Rectal smooth muscle tissue (tissue), 1 donor: ENCODE results near the gene COMMD1.
A peak's percentile ranks its signal among the peaks of the same experiment; 100 is the strongest.
"Not testable (repeated sequence)": the region's sequence is repeated elsewhere in the genome, so short reads cannot be mapped to it uniquely, and the experiment has no call there.

Experiments used
- H3K27ac ChIP-seq: one replicate; pipeline ENCODE4 v1.7.0; 2013; ENCODE audit warnings: low read depth, low read length, inconsistent platforms
- H3K27me3 ChIP-seq: one replicate; pipeline ENCODE4 v1.7.0; 2013; ENCODE audit warnings: low read length; ENCODE audit not compliant: control insufficient read depth, insufficient read depth
- H3K36me3 ChIP-seq: one replicate; pipeline ENCODE4 v1.7.0; 2013; ENCODE audit warnings: low read length; ENCODE audit not compliant: control insufficient read depth, insufficient read depth
- H3K4me1 ChIP-seq: one replicate; pipeline ENCODE4 v1.7.0; 2013; ENCODE audit warnings: low read length; ENCODE audit not compliant: control insufficient read depth, insufficient read depth
- H3K4me3 ChIP-seq: one replicate; pipeline ENCODE4 v1.7.0; 2013; ENCODE audit warnings: low read length
- H3K9ac ChIP-seq: one replicate; pipeline ENCODE4 v1.7.0; 2013; ENCODE audit warnings: low read length

Gene COMMD1

DNA sequence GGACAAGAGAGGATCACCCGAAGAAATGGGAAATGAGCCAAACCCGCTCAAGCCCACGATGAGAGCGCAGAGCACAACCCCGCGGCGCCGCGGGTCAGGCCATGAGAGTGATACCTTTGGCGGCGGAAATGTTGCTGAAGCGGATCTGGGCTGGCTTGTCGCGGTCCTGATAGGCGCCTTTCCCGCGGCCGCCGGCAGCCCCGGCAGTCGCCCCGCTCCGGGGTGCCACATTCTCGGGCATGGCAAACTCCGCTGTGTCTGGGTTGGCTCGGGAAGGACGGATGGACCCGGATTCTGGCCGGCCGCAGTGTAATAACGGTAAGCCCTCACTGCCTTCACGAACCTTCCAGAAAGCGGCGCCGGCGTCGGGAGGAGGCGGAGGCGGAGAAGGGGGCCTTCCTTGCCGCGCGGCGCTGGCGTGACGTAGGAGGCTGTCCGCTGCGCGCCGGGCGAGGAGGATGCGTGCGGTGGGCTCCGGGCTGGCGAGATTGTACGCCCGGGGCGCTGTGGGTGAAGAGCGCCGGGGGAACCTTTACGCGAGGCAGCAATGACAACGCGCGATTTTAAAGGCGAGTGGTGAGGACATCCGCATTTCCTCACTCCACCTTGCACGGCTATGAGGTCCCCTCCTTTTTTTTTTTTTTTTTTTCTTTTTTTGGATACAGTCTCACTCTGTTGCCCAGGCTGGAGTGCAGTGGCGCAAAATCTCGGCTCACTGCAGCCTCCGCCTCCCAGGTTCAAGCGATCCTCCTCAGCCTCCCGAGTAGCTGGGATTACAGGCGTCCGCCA, 17.0 kb upstream of the COMMD1 start, which contains the start of gene CCT4:
CCT4 (minus strand) TSS at position 390 of the 789 bp plus-strand sequence; CDS start at position 241, 149 bp downstream.
- H3K27ac ChIP-seq, result peak within 1 kb of the TSS; percentile 99
- peaks cover 5% of the 10 kb centered on the region for H3K4me1 ChIP-seq
- H3K27me3 ChIP-seq, result no peaks in the 10 kb centered on the region
- peak within 1 kb of the TSS; percentile 92 for H3K9ac ChIP-seq
- peak within 1 kb of the TSS; percentile 97 for H3K4me3 ChIP-seq
- no peaks in the 10 kb centered on the region for H3K36me3 ChIP-seq

DNA sequence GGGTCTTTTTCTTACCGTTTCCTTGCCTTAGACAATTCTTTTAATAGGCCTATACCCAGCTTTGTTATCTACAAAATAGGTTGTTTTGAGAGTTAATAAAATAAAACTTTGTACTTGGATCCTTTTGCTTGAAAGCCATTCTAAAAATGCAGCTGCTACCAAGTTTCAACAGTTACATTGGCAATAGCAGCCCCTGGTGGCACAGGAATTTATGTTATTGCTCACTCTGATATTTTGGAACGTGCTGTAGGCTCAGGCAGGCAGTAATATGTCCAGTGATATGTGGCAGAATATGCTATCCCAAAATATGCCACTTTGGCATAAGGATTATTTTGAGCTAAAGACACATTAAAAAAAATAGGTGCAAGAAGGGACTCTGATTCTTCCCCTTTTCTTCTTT, 6.7 kb upstream of the COMMD1 start:
- H3K9ac ChIP-seq, result no peak overlapping the region
- H3K27ac ChIP-seq, result no peak overlapping the region
- H3K36me3 ChIP-seq, result no peaks in the 10 kb centered on the region
- no peak overlapping the region for H3K4me3 ChIP-seq
- no peaks in the 10 kb centered on the region for H3K27me3 ChIP-seq
- H3K4me1 ChIP-seq, result no peaks in the 10 kb centered on the region

- Histone ChIP-seq H3K4me3 (no peak overlapping the region), H3K36me3 (no peaks in the 10 kb centered on the region), H3K9ac (no peak overlapping the region), H3K27me3 (no peaks in the 10 kb centered on the region), H3K4me1 (no peaks in the 10 kb centered on the region), H3K27ac (no peak overlapping the region)
Measured at GRCh38 chr2:61900281-61900680, 5.2 kb upstream of the COMMD1 start.

- Histone ChIP-seq H3K27me3 (no peaks in the 10 kb centered on the region), H3K4me3 (peak overlapping the region; percentile 98), H3K36me3 (no peaks in the 10 kb centered on the region), H3K4me1 (no peaks in the 10 kb centered on the region), H3K9ac (peak overlapping the region; percentile 91), H3K27ac (no peak overlapping the region)
Measured at GRCh38 chr2:61906186-61906470, 654 bp downstream of the COMMD1 start.

- Histone ChIP-seq H3K36me3 (no peaks in the 10 kb centered on the region), H3K4me1 (no peaks in the 10 kb centered on the region), H3K27ac (no peak overlapping the region), H3K9ac (no peak overlapping the region), H3K27me3 (no peaks in the 10 kb centered on the region), H3K4me3 (no peak overlapping the region)
Measured at GRCh38 chr2:61909116-61909515, 3.6 kb downstream of the COMMD1 start.

DNA sequence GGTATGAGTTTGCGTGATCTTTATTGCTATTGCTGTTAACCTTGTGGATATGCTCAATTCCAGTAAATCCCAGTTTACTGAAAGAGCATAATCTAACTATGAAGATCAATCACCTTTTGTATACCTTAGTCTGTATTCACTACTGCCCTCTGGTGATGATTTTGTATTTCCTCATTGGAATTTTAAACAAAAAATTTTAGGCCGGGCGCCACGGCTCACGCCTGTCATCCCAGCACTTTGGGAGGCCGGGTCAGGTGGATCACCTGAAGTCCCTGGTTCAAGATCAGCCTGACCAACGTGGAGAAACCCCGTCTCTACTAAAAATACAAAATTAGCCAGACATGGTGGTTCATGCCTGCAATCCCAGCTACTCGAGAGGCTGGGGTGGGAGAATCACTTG, 5.1 kb downstream of the COMMD1 start:
- no peaks in the 10 kb centered on the region for H3K27me3 ChIP-seq
- H3K27ac ChIP-seq, result no peak overlapping the region
- no peaks in the 10 kb centered on the region for H3K4me1 ChIP-seq
- H3K9ac ChIP-seq, result no peak overlapping the region
- no peak overlapping the region for H3K4me3 ChIP-seq
- H3K36me3 ChIP-seq, result no peaks in the 10 kb centered on the region

DNA sequence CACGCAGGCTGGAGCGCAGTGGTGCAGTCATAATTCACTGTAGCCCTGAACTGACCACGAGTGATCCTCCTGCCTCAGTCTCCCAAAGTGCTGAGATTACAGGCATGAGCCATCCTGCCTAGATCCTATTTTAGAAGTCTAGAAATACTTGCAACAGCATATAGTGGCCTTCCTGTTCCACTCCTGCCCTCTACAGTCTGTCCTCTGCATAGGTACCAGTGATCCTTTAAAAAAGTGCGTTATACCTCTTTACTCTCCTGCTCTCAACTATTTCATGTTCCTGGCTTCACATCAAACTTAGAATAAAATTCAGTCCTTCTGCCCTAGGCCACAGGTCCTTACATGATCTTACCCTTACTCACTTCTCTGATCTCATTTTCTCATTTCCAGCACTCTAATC, 6.0 kb downstream of the COMMD1 start:
- Histone ChIP-seq H3K4me3 (no peak overlapping the region), H3K36me3 (no peaks in the 10 kb centered on the region), H3K4me1 (no peaks in the 10 kb centered on the region), H3K27ac (no peak overlapping the region), H3K9ac (no peak overlapping the region), H3K27me3 (no peaks in the 10 kb centered on the region)

DNA sequence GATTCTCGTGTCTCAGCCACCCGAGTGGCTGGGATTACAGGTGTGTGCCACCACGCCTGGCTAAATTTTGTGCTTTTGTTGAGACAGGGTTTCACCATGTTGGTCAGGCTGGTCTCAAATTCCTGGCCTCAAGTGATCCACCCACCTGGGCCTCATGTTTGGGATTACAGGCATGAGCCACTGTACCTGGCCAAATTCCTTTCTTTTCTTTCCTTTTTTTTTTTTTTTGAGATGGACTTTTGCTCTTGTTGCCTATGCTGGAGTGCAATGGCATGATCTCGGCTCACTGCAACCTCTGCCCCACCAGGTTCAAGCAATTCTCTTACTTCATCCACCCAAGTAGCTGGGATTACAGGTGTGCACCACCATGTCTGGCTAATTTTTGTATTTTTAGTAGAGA, 9.3 kb downstream of the COMMD1 start:
- H3K36me3 ChIP-seq, H3K9ac ChIP-seq, H3K27ac ChIP-seq, H3K4me1 ChIP-seq, H3K27me3 ChIP-seq, H3K4me3 ChIP-seq: not testable (repeated sequence)

DNA sequence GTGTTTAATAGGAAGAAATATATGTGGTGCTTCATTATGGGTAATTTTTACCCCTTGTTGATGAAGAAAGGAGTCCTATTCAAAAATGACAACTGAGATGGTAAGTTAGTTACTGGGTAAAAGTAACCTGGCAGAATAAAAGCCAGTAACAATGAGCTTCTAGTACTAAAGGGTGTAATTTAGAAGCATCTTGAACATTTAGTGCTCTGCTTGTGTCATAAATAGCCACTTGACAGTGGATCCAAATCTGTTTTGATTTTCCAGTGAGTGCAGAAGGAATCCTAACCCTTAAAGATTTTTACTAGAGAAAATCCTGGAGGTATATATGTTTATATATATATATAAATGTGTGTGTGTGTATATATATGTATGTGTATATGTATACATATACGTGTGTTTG, 15.1 kb downstream of the COMMD1 start:
- no peaks in the 10 kb centered on the region for H3K4me1 ChIP-seq
- no peaks in the 10 kb centered on the region for H3K36me3 ChIP-seq
- no peak overlapping the region for H3K27ac ChIP-seq
- H3K27me3 ChIP-seq, result no peaks in the 10 kb centered on the region
- no peak overlapping the region for H3K4me3 ChIP-seq
- no peak overlapping the region for H3K9ac ChIP-seq

GRCh38 chr2:61922714-61923113, 17.2 kb downstream of the COMMD1 start:
- no peak overlapping the region for H3K27ac ChIP-seq
- H3K36me3 ChIP-seq, result no peaks in the 10 kb centered on the region
- H3K4me1 ChIP-seq, result no peaks in the 10 kb centered on the region
- no peak overlapping the region for H3K4me3 ChIP-seq
- no peak overlapping the region for H3K9ac ChIP-seq
- no peaks in the 10 kb centered on the region for H3K27me3 ChIP-seq

DNA sequence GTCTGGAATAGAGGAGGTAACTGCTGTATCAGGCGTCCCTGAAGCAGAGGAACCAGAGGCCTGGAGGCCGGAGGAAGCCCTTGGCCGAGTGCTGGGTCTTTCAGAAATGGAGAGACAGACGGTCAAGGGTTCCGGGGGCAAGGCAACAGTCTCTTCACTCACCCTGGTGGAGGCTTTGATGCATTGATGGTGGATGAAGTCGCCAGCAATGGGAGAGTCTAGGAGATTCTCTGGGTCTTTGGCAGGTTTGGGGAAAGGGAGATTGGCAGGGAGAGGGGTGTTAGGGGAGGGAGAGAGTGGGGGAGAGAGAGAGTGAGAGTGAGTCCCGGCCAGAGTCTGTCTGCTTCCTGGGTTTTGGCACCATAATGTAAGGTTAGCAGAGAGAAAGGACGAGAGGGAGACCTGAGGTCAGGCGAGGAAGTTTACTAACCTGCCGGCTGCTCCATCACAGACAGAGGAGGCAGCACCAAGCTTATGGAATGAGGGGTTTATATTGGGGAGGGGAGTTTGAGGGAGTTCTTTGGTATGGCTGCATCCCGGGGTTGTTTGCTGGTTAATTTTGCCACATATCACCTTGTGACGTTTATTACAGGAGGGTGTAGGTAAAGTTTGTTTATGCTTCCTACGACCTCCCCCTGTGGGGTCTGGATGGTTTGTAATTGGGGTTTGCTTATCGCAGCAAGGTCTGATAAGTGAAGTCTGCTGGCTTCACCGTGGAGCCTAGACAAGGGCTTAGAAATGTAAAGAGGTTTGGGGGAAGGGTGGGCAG, 19.6 kb downstream of the COMMD1 start:
- Histone ChIP-seq H3K36me3 (no peaks in the 10 kb centered on the region), H3K27ac (no peak overlapping the region), H3K27me3 (no peaks in the 10 kb centered on the region), H3K9ac (no peak overlapping the region), H3K4me3 (no peak overlapping the region), H3K4me1 (no peaks in the 10 kb centered on the region)

DNA sequence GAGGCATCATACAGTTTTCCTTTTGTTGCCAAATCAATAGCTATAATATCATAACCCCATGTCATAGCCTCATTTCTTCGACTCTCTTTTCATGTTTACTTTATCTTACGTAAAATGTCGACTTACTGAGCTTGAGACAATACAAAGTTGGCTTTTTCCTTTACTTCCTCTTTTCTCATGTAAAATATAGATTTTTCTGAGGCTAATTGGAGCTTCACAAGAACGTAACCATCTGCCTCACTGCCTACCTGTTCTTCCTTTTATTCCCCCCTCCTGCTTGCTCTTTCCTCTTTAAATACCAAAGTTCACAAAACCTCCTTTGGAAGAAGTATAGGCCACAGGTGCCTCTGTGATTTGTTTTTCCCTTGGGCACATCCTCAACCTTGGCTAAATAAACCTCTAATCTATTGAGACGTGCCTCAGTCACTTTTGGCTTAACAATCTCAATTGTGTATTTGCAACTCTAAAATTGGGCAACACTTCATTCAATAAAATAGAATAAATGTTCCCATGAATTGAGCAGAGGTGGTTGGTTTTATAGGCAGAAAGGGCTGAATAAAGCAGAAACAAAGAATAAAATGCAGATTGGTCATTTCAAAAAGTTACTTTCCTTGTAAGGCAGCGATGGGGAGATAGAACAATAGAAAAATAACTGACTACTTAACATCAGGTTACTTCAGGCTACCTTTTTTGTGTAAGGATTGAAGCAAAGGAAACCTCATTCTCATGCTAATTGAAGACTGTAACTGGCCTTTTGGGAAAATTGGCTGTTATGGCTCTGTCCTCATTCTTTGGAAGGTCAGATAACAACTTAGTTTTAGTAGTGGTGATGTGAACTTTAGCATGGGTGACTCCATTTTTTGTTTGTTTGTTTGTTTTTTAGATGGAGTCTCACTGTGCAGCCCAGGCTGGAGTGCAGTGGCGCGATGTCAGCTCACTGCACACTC, 21.3 kb downstream of the COMMD1 start:
- H3K36me3 ChIP-seq, result no peaks in the 10 kb centered on the region
- no peak overlapping the region for H3K4me3 ChIP-seq
- H3K27ac ChIP-seq, result no peak overlapping the region
- no peak overlapping the region for H3K9ac ChIP-seq
- no peaks in the 10 kb centered on the region for H3K4me1 ChIP-seq
- no peaks in the 10 kb centered on the region for H3K27me3 ChIP-seq
